ENCODE measurements around the gene SLK.

Gene SLK

DNA sequence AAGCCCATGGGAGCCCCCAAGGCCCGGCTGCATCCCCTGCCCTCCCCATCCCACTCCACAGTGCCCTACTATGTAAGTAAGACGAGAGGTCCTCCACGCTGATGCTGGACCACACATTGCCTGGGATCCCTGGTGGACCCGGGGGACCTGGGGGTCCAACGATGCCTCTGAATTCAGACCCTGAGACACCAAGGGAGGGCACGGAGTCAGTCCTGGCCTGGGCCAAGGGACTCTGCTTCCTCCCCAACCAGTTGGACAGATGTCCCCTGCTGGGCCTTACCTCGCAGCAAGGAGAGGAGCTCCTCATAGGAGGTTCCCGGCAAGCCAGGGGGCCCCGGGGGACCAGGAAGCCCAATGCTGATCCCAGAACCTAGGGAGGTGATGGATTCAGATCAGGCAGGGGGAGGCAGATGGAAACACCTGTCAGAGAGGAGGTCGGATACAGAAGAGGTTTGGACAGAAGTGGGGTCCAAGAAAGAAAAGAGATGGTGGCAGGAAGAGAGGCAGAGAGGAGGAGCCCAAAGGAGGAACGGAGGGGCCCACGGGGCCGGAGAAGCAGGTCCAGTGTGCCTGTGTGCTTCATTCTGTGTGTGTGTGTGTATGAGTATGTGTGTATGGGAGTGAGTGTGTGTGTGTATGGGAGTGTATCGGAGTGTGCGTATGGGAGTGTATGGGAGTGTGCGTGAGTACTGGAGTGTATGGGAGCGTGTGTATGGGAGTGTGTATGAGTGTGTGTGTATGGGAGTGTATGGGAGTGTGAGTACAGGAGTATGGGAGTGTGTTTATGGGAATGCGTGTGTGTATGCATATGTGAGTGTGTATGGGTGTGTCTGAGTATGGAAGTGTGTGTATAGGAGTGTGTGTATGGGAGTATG, 68.5 kb downstream of the SLK start:
- DNase-seq, result no peak

DNA sequence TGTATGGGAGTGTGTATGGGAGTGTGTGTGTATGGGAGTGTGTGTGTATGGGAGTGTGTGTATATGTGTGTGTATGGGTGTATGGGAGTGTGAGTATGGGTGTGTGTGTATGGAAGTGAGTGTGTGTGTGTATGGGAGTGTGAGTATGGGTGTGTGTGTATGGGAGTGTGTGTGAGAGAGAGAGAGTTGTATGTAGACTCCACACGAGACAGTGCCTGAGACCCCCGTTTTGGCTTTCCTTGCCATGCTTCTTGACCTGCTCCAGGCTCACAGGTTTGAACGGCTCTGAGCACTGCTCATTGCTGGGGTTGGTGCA, 69.1 kb downstream of the SLK start:
- no peak for DNase-seq

DNA sequence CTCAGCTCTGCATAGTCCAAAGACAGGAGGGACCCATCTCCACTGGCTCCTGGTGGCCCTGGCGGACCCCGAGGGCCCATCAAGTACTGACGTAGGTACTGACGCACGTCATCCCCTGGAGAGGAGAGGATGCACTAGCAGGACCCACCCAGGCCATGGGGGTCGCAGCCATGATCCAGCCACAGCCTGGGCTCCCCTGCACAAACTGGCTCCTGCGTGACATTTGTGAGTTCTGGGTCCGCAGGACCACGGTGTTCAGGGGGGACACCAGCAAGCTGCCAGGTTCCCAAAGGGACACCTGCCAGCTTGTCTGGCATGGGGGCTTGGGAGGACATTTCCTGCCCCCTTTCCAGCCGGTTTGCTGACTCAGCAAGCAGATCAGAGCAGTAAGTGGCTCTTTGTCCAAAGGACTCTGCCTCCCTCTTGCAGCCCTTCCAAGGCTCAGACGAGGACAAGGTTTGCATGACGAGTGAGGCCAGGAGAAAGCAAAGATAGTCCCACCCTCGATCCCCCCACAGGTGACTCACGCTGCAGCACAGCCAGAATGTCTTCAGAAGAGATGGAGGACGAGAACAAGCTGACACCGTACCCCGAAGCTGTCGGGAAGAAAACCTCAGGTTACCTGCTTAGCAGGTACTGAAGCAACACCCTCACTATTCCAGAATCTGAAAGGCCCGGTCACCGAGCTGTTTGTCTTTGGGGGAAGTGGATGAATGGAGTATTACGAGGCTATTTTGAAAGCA, 69.7 kb downstream of the SLK start:
- no peak for DNase-seq

- no peak for DNase-seq
Observed at GRCh38 chr10:104037261-104037951, 70.5 kb downstream of the SLK start.

GRCh38 chr10:104038537-104038936, 71.6 kb downstream of the SLK start:
- DNase-seq, result no peak

GRCh38 chr10:104038958-104039752, 72.2 kb downstream of the SLK start:
- no peak for DNase-seq

- no peak for DNase-seq
Observed at GRCh38 chr10:104040382-104040781, 73.4 kb downstream of the SLK start.

GRCh38 chr10:104040862-104041789, 74.2 kb downstream of the SLK start:
- DNase-seq, result no peak

DNA sequence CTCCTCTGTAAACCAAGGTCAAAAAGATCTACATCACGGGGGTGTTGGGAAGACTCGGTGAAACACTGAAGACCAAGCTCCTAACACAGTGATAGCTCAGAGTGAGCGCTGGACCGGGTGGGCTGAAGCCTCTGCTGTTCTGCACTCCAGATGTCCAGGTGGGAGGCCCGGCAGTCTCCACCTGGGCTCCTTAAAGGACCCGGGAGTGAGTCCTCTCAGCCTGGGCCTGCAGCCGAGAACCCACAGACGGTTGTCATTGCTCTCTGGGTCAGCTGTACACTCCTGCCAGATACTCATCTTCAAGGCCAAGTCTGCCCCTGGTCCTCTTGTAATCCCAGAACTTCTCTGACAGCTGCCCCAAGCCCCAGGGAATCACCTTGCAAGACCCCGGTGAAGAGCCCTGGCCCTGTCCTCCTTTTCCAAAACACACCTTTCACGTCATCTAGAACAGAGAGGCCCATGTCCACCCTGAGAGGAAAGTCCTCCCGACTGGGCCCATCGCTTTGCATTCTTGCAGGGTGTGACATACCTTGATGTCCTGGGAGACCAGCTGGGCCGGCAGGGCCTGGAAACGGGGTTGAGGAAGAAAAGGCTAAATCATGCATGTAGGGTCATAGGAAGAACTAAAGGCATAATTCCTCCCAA, 75.1 kb downstream of the SLK start:
- no peak for DNase-seq

- DNase-seq, result no peak
Observed at GRCh38 chr10:104043185-104043830, 76.4 kb downstream of the SLK start.

- no peak for DNase-seq
Observed at GRCh38 chr10:104043854-104044253, 76.9 kb downstream of the SLK start.

- DNase-seq, result no peak
Observed at GRCh38 chr10:104045151-104046089, 78.5 kb downstream of the SLK start.

DNA sequence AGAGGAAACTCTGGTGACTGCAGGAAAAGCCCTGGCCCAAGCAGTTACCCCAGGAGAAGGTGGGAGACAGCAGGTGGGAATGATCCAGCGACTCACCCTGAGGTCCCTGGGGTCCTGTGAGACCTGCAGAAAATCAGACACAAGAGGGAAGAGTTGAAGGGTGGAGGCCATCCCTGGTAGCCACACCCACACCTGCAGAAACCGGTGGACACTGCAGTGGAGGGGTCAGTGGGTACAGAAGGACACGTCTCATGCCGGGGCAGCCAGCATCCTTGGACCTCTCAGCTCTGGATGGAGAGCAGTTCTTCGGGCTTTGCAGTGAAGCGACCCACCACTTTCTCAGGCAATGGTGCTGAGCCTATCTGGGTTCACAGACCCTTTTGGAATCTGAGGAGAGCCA, 79.7 kb downstream of the SLK start:
- DNase-seq, result no peak

DNA sequence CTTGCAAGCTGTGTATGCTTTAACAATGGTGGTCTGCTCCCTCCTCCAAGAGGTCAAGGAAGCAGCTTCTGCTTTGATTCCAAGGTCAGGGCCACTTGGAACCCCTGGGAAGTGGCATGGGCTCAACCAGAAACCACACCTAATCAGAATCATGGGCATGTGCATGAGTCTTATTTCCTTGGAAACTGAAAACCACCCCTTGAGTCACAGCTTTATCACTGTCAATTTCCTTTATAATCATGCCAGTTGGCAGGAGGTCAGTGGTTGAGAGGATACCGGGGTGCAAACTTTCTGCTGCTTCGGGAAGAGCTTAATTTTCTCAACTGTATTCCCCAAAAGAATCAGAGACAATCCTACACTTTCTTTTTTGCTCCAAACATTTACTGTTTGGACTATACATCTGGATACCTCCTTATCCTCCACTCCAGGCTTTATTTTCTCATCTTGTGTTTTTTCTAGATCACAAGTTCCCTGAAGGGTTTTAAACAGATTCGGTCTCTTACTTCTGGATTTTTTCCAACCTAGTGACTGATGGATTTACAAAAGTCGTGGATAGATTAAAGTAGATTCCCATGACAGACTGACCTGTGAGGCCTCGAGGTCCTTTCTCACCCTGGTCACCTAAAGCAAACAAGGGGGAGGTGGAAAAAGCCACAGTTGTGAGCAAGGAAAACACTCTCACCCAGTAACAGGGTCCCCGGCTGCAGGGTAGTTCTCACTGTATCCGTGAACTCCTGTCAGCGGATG, 82.7 kb downstream of the SLK start:
- no peak for DNase-seq

- no peak for DNase-seq
Observed at GRCh38 chr10:104052431-104052830, 85.5 kb downstream of the SLK start.

GRCh38 chr10:104053201-104053600, 86.3 kb downstream of the SLK start:
- DNase-seq, result no peak

GRCh38 chr10:104054430-104054829, 87.5 kb downstream of the SLK start:
- no peak for DNase-seq

- no peak for DNase-seq
Observed at GRCh38 chr10:104056619-104057273, 89.8 kb downstream of the SLK start.
